WTC11 (cell line): ENCODE results near the gene HK2. TPM values are rescaled to one million over a fixed set of nuclear protein-coding genes. Genes with fewer than 3 reads are reported as not detected.
"Not testable (repeated sequence)": the region's sequence is repeated elsewhere in the genome, so short reads cannot be mapped to it uniquely, and the experiment has no call there.

Source experiments
- ATAC-seq: fragments of 200-7000 bp; cut with Tn5 transposase; 2 replicates; pipeline ENCODE4 v1.10.0; 2021; ENCODE audit warnings: mild to moderate bottlenecking, moderate library complexity
- CTCF ChIA-PET: fragments of 300-600 bp; sonication (Branson Sonifier 250); formaldehyde crosslinking; loops from one replicate; lab custom pipeline; 2021; ENCODE audit warnings: antibody characterized with exemption; lab: Charles Lee
- POLR2A ChIA-PET: fragments of 350-600 bp; sonication (Branson Sonifier 250); formaldehyde crosslinking; loops from one replicate; lab custom pipeline; 2021; ENCODE audit warnings: antibody characterized with exemption; lab: Charles Lee
- DNase-seq: peaks from one replicate; pipeline ENCODE4 v3.0.0; 2021; ENCODE audit warnings: low spot score
- H3K27ac Mint-ChIP-seq: 2 replicates; pipeline ENCODE4 v1.8.0; 2021; ENCODE audit warnings: mixed read lengths
- H3K27me3 Mint-ChIP-seq: 2 replicates; pipeline ENCODE4 v1.8.0; 2021; ENCODE audit warnings: low read depth, mild to moderate bottlenecking, moderate library complexity, mixed read lengths
- H3K36me3 Mint-ChIP-seq: 2 replicates; pipeline ENCODE4 v1.8.0; 2021; ENCODE audit warnings: mixed read lengths
- H3K4me1 Mint-ChIP-seq: 2 replicates; pipeline ENCODE4 v1.8.0; 2022; ENCODE audit warnings: mixed read lengths
- H3K4me3 Mint-ChIP-seq: 2 replicates; pipeline ENCODE4 v1.8.0; 2021; ENCODE audit warnings: mild to moderate bottlenecking, moderate library complexity, mixed read lengths
- H3K9me3 Mint-ChIP-seq: 2 replicates; pipeline ENCODE4 v1.8.0; 2021; ENCODE audit warnings: mixed read lengths
- CBFB ChIP-seq: sonication (generic); formaldehyde crosslinking; IDR thresholded peaks from 2 replicates; pipeline ENCODE4 v1.8.1; 2022; ENCODE audit warnings: mild to moderate bottlenecking, low read depth, missing genetic modification reagents
- CREM ChIP-seq: sonication (generic); formaldehyde crosslinking; IDR thresholded peaks from 2 replicates; pipeline ENCODE4 v1.8.1; 2022; ENCODE audit warnings: mild to moderate bottlenecking, missing genetic modification reagents, moderate library complexity
- ESRRA ChIP-seq: sonication (generic); formaldehyde crosslinking; IDR thresholded peaks from 2 replicates; pipeline ENCODE4 v1.8.1; 2022; ENCODE audit warnings: mild to moderate bottlenecking, missing genetic modification reagents, borderline replicate concordance
- ETV6 ChIP-seq: sonication (generic); formaldehyde crosslinking; IDR thresholded peaks from 2 replicates; pipeline ENCODE4 v1.8.1; 2022; ENCODE audit warnings: mild to moderate bottlenecking, missing genetic modification reagents
- GTF2I ChIP-seq: fragments of 250-450 bp; sonication (Bioruptor Pico); conservative IDR thresholded peaks from 2 replicates; pipeline ENCODE4 v1.4.0; 2021; ENCODE audit warnings: mild to moderate bottlenecking
- JUN ChIP-seq: sonication (generic); formaldehyde crosslinking; IDR thresholded peaks from 2 replicates; pipeline ENCODE4 v1.8.0; 2023; ENCODE audit warnings: mild to moderate bottlenecking, missing genetic modification reagents
- NR1H2 ChIP-seq: sonication (generic); formaldehyde crosslinking; IDR thresholded peaks from 2 replicates; pipeline ENCODE4 v1.9.0; 2021; ENCODE audit warnings: mild to moderate bottlenecking, moderate library complexity, missing genetic modification reagents
- PRRX2 ChIP-seq: fragments of 250-450 bp; sonication (Bioruptor Pico); IDR thresholded peaks from 2 replicates; pipeline ENCODE4 v1.8.0; 2021; ENCODE audit warnings: mild to moderate bottlenecking
- RELA ChIP-seq: sonication (generic); formaldehyde crosslinking; IDR thresholded peaks from 2 replicates; pipeline ENCODE4 v1.8.1; 2022; ENCODE audit warnings: missing genetic modification reagents, mild to moderate bottlenecking, borderline replicate concordance
- RORB ChIP-seq: fragments of 250-450 bp; sonication (Bioruptor Pico); IDR thresholded peaks from 2 replicates; pipeline ENCODE4 v1.9.0; 2021; ENCODE audit warnings: mild to moderate bottlenecking
- ZNF232 ChIP-seq: sonication (generic); formaldehyde crosslinking; IDR thresholded peaks from 2 replicates; pipeline ENCODE4 v1.8.0; 2022; ENCODE audit warnings: mild to moderate bottlenecking, missing genetic modification reagents
- ZNF416 ChIP-seq: fragments of 250-450 bp; sonication (Bioruptor Pico); IDR thresholded peaks from 2 replicates; pipeline ENCODE4 v1.9.0; 2021; ENCODE audit warnings: mild to moderate bottlenecking, inconsistent platforms
- ZNF423 ChIP-seq: fragments of 250-450 bp; sonication (Bioruptor Pico); IDR thresholded peaks from 2 replicates; pipeline ENCODE4 v2.1.2; 2022; ENCODE audit warnings: mild to moderate bottlenecking, moderate library complexity
- total RNA-seq: library from RNA; stranded (reverse); gene quantifications from 3 replicates; pipeline ENCODE4 v1.2.3, GENCODE V29; 2021
- TF ChIP-seq, protein P1 (sequence below): fragments of 250-450 bp; sonication (Bioruptor Pico); IDR thresholded peaks from 2 replicates; pipeline ENCODE4 v1.8.0; 2021; ENCODE audit warnings: mild to moderate bottlenecking
- TF ChIP-seq, protein P2 (sequence below): sonication (generic); formaldehyde crosslinking; IDR thresholded peaks from 2 replicates; pipeline ENCODE4 v1.8.1; 2022; ENCODE audit warnings: low read depth, missing genetic modification reagents, borderline replicate concordance
- TF ChIP-seq, protein P3 (sequence below): sonication (generic); formaldehyde crosslinking; IDR thresholded peaks from 2 replicates; pipeline ENCODE4 v1.8.1; 2022; ENCODE audit warnings: mild to moderate bottlenecking, moderate library complexity, missing genetic modification reagents
- TF ChIP-seq, protein P4 (sequence below): fragments of 250-450 bp; sonication (Bioruptor Pico); IDR thresholded peaks from 2 replicates; pipeline ENCODE4 v1.9.0; 2021; ENCODE audit warnings: moderate library complexity, mild to moderate bottlenecking, inconsistent platforms, borderline replicate concordance
- TF ChIP-seq, protein P5 (sequence below): sonication (generic); formaldehyde crosslinking; IDR thresholded peaks from 2 replicates; pipeline ENCODE4 v1.8.1; 2022; ENCODE audit warnings: mild to moderate bottlenecking, missing genetic modification reagents, moderate library complexity, borderline replicate concordance
- TF ChIP-seq, protein P6 (sequence below): fragments of 250-450 bp; sonication (Bioruptor Pico); IDR thresholded peaks from 2 replicates; pipeline ENCODE4 v1.9.0; 2021; ENCODE audit warnings: mild to moderate bottlenecking, borderline replicate concordance

The HK2 gene
- total RNA-seq, 1 experiment from 2014 or later = 61.6 TPM

DNA sequence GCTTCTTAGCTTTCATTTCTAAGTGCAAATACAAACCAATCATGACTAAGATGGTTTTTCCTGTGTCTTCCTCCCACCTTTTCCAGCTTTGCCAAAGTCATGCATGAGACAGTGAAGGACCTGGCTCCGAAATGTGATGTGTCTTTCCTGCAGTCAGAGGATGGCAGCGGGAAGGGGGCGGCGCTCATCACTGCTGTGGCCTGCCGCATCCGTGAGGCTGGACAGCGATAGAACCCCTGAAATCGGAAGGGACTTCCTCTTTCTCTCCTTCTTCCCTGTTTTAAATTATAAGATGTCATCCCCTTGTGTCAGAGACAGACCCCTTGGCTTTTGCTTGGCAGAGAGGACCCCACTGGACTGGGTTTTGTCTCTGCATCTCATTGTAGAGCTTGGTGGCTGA, 56.8 kb downstream of the HK2 start (continued):
- TF ChIP-seq, protein P1, sequence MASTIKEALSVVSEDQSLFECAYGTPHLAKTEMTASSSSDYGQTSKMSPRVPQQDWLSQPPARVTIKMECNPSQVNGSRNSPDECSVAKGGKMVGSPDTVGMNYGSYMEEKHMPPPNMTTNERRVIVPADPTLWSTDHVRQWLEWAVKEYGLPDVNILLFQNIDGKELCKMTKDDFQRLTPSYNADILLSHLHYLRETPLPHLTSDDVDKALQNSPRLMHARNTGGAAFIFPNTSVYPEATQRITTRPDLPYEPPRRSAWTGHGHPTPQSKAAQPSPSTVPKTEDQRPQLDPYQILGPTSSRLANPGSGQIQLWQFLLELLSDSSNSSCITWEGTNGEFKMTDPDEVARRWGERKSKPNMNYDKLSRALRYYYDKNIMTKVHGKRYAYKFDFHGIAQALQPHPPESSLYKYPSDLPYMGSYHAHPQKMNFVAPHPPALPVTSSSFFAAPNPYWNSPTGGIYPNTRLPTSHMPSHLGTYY (CRISPR knock-in tag) = no peak
- TF ChIP-seq, protein P2, sequence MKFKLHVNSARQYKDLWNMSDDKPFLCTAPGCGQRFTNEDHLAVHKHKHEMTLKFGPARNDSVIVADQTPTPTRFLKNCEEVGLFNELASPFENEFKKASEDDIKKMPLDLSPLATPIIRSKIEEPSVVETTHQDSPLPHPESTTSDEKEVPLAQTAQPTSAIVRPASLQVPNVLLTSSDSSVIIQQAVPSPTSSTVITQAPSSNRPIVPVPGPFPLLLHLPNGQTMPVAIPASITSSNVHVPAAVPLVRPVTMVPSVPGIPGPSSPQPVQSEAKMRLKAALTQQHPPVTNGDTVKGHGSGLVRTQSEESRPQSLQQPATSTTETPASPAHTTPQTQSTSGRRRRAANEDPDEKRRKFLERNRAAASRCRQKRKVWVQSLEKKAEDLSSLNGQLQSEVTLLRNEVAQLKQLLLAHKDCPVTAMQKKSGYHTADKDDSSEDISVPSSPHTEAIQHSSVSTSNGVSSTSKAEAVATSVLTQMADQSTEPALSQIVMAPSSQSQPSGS (CRISPR knock-in tag) = no peak
- TF ChIP-seq NR1H2 (CRISPR knock-in tag) = no peak
- TF ChIP-seq, protein P3, sequence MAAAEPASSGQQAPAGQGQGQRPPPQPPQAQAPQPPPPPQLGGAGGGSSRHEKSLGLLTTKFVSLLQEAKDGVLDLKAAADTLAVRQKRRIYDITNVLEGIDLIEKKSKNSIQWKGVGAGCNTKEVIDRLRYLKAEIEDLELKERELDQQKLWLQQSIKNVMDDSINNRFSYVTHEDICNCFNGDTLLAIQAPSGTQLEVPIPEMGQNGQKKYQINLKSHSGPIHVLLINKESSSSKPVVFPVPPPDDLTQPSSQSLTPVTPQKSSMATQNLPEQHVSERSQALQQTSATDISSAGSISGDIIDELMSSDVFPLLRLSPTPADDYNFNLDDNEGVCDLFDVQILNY (CRISPR knock-in tag) = no peak
- TF ChIP-seq, protein P4, sequence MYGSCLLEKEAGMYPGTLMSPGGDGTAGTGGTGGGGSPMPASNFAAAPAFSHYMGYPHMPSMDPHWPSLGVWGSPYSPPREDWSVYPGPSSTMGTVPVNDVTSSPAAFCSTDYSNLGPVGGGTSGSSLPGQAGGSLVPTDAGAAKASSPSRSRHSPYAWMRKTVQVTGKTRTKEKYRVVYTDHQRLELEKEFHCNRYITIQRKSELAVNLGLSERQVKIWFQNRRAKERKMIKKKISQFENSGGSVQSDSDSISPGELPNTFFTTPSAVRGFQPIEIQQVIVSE (CRISPR knock-in tag) = no peak

DNA sequence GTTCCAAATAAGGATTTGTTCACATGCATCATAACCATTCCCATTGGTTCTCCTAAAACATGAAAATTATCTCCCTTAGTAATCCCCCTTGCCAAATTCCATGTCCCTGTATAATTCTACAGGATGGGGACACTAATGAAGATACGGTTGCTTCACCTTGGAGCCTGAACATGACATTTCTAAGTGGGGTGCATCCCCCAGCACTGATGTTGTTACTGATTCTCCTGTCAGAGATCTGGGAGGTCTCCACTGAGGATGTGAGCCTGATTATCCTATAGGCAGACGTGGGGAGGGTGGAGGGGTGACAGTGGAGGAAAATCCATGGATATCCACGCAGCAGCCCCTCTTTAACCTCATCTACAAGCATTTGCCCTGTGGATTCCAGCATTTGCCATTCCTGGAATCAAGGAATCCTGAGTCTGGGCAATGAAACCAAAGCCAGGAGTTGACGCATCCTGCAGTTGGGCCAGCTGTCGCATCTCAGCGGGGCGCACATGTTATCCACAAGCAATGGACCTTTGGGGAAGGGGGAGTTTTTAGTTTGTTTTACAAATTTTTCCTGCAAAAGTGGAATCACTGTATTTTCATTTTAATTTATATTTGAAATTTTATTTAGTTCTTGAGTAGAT, 57.3 kb downstream of the HK2 start:
- no peak for TF ChIP-seq GTF2I (CRISPR knock-in tag)
- TF ChIP-seq RELA (CRISPR knock-in tag) = no peak
- TF ChIP-seq, protein P1 (CRISPR knock-in tag) = no peak
- TF ChIP-seq ZNF232 (CRISPR knock-in tag) = no peak
- TF ChIP-seq ZNF416 (CRISPR knock-in tag) = no peak
- TF ChIP-seq CREM (CRISPR knock-in tag) = no peak
- TF ChIP-seq, protein P5, sequence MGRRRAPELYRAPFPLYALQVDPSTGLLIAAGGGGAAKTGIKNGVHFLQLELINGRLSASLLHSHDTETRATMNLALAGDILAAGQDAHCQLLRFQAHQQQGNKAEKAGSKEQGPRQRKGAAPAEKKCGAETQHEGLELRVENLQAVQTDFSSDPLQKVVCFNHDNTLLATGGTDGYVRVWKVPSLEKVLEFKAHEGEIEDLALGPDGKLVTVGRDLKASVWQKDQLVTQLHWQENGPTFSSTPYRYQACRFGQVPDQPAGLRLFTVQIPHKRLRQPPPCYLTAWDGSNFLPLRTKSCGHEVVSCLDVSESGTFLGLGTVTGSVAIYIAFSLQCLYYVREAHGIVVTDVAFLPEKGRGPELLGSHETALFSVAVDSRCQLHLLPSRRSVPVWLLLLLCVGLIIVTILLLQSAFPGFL = no peak
- TF ChIP-seq RORB (CRISPR knock-in tag) = no peak
- no peak for TF ChIP-seq PRRX2 (CRISPR knock-in tag)
- no peak for TF ChIP-seq ESRRA (CRISPR knock-in tag)
- TF ChIP-seq JUN (CRISPR knock-in tag) = no peak
- TF ChIP-seq ETV6 (CRISPR knock-in tag) = no peak
- no peak for TF ChIP-seq ZNF423 (CRISPR knock-in tag)
- TF ChIP-seq, protein P6, sequence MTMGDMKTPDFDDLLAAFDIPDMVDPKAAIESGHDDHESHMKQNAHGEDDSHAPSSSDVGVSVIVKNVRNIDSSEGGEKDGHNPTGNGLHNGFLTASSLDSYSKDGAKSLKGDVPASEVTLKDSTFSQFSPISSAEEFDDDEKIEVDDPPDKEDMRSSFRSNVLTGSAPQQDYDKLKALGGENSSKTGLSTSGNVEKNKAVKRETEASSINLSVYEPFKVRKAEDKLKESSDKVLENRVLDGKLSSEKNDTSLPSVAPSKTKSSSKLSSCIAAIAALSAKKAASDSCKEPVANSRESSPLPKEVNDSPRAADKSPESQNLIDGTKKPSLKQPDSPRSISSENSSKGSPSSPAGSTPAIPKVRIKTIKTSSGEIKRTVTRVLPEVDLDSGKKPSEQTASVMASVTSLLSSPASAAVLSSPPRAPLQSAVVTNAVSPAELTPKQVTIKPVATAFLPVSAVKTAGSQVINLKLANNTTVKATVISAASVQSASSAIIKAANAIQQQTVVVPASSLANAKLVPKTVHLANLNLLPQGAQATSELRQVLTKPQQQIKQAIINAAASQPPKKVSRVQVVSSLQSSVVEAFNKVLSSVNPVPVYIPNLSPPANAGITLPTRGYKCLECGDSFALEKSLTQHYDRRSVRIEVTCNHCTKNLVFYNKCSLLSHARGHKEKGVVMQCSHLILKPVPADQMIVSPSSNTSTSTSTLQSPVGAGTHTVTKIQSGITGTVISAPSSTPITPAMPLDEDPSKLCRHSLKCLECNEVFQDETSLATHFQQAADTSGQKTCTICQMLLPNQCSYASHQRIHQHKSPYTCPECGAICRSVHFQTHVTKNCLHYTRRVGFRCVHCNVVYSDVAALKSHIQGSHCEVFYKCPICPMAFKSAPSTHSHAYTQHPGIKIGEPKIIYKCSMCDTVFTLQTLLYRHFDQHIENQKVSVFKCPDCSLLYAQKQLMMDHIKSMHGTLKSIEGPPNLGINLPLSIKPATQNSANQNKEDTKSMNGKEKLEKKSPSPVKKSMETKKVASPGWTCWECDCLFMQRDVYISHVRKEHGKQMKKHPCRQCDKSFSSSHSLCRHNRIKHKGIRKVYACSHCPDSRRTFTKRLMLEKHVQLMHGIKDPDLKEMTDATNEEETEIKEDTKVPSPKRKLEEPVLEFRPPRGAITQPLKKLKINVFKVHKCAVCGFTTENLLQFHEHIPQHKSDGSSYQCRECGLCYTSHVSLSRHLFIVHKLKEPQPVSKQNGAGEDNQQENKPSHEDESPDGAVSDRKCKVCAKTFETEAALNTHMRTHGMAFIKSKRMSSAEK = no peak
- TF ChIP-seq CBFB = no peak
- TF ChIP-seq, protein P3 (CRISPR knock-in tag) = no peak
- ChIA-PET CTCF (no interaction called here), POLR2A (no interaction called here)
- DNase-seq (no peak), ATAC-seq (no peak)
- Mint-ChIP-seq H3K27ac (no peak overlapping the region), H3K4me3 (no peak overlapping the region), H3K36me3 (peaks cover 94% of the 10 kb centered on the region), H3K4me1 (peaks cover 16% of the 10 kb centered on the region), H3K9me3 (peaks cover 8% of the 10 kb centered on the region), H3K27me3 (no peaks in the 10 kb centered on the region)

DNA sequence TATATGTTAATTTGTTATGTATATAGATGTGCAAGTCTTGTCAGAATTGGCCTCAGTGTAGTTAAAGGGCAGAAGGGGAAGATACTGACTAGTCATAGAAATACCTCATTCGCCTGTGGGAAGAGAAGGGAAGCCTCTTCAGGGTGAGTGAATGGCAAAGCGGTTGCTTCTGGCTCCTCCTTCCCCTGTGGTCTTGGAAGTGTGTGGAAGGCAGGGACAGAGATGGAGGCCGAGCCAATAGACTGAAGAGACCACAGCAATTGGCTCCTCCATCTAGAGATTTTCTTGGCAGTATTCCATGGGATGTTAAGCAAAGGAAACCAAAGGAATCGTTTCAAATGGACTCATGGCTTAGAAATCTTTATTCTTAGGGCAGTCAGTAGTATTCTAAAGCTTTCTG, 57.9 kb downstream of the HK2 start:
- ATAC-seq, H3K4me3 Mint-ChIP-seq, H3K27ac Mint-ChIP-seq, POLR2A ChIA-PET, H3K9me3 Mint-ChIP-seq, CTCF ChIA-PET, DNase-seq, H3K27me3 Mint-ChIP-seq: not testable (repeated sequence)
- peaks cover 19% of the 10 kb centered on the region for H3K4me1 Mint-ChIP-seq
- H3K36me3 Mint-ChIP-seq = peaks cover 89% of the 10 kb centered on the region
